GM21390 (cell line): Measurements from ENCODE around the gene TNNT1.
"Not testable (repeated sequence)": the region's sequence is repeated elsewhere in the genome, so short reads cannot be mapped to it uniquely, and the experiment has no call there.

Source experiments
- ATAC-seq: cut with Tn5 transposase; IDR thresholded peaks from one replicate; pipeline ENCODE4 v1.9.1; 2021; ENCODE audit not compliant: unreplicated experiment

The TNNT1 gene

DNA sequence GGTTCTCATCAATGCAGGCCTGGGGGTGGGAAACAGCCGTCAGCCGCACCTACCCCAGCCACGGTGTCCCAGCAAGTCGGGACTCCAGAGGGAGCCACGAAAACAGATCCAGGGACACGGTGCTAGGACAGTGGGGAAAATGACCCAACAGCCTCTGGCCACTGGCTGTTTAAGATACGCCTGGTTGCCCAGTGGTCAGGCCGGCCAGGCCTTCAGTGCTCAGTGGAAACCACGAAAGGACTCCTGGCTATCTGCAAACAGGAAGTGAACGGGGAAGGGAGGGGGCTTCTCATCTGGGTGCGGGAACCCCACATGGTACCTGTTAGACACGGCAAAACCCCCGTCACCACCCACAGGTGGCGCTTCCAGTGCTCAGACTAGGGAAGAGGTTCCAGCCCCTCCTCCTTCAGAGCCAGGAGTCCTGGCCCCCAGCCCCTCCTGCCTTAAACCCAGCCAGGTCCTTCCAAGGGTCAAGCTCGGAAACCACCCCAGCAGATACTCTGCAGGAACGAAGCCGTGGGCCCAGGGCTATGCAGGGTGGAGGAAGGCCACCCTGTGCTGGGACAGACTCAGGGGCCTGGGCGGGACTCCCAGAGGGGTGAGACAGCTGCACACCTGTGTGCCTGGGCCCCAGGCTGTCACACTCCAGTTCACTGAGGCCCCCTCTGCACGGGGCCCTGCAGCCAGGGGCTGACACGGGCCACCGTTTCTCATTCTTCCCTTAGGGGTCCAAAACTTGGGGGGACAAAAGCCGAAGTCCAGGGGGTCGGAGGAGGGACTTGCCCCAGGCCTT, 36.0 kb downstream of the TNNT1 start:
- no peak for ATAC-seq

DNA sequence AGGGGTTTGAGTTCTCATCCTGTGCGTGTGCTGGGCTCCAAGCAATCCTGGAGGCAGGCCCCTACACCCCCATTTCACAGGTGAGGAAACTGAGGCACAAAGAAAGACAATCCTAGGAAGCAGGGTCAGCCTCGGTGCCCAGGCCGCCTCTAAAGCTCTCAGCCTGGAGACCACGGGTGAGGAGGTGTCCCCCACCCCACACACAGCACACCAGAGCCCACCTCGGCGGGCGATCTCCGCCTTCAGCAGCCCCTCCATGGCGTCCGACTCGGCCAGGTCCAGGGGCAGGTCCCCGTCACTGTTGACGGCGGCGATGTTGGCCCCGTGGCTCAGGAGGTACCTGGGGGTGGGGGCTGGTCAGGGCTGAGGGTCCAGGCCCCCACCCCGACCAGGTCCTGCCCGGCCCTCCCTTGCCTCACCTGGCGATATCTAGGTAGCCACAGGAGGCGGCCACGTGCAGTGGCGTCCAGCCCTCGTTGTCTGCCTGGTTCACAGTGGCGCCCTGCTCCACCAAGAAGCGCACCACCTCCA, 36.7 kb downstream of the TNNT1 start:
- no peak for ATAC-seq

DNA sequence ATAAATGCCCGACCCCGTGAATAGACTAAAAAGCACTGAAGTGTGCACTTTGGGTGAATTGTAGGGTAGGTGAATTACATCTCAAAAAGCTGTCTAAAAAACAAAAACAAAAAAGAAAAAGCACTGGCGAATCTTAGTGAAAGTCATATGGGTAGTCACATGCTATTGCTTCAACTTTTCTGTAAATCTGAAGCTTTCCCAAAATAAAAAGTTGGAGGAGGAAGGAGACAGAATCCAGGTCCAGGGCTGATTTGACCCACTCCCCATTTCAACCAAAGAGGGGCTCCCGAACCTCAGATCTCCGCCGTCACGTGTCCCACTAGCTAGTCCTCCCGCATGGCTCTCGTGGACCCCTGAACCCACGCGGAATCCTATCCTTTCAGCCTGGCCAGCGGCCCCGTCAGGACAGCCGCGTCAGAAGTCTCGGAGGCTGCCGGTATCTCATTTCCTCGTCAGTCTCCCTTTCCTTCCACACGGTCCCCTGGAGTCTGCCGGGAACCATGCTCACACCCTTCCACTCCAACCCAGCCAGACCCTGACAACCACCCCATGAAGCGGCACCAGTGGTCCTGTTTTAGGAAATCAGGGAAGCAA, 37.7 kb downstream of the TNNT1 start:
- ATAC-seq: no peak

DNA sequence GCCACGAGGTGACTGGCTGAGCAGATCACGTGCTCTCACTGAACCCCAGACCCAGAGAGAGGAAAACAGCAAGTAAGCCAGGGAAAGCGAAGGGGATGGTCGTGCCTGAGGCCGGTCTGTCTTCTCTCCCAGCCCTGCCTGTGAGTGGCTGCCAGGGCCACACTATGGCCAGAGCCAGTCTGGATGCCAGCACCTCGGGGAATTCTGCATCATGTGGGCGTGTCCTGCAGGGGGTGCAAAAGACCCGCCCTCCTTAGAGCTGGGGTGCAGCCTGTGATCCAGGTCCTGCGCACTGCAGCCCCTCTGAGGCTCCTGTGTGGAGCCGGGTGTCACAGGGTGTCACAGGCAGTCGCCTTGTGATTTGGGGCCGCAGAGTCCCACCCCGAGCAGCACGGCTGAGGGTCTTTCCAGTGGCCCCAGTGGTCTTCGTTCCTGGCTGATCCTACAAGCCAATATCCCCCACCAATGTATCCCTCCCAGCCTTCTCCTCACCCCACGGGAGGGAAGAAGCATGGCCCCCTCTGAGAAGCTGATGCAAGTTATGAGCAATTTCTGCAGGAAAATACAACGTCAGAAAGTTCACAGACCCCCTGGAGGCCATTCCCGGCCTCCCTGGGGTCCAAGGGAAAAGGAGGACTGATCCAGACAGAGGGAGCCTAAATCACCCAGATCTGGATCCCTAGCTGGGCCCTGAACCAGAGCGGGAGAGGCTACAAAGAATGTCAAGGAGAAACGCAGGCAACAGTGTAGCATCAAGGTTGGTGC, 39.3 kb downstream of the TNNT1 start:
- no peak for ATAC-seq

DNA sequence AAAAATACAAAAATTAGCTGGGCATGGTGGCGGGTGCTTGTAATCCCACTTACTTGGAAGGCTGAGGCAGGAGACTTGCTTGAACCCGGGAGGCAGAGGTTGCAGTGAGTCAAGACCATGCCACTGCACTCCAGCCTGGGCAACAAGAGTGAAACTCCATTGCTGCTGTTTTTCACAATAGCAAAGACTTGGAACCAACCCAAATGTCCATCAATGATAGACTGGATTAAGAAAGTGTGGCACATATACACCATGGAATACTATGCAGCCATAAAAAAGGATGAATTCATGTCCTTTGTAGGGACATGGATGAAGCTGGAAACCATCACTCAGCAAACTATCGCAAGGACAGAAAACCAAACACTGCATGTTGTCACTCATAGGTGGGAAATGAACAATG, 41.8 kb downstream of the TNNT1 start:
- ATAC-seq: not testable (repeated sequence)

DNA sequence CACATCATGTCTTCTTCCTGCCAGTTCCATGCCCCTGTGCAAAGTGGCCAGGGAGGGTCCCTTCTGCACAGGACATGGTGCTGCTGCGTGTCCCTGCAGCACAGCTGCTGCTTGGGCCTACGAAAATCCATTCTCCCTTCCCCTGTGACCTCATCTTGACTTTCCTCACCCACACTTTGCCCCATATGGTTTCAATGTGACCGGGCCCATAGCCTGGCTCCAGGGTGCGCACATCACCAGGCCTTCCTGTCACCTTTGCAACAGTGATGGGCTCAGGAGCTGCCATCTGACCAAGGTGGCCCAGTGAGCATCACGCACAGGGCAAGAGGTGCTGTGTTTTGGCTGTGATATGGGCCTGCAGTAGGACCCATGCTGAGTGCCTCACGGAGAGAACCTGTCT, 42.4 kb downstream of the TNNT1 start:
- no peak for ATAC-seq

DNA sequence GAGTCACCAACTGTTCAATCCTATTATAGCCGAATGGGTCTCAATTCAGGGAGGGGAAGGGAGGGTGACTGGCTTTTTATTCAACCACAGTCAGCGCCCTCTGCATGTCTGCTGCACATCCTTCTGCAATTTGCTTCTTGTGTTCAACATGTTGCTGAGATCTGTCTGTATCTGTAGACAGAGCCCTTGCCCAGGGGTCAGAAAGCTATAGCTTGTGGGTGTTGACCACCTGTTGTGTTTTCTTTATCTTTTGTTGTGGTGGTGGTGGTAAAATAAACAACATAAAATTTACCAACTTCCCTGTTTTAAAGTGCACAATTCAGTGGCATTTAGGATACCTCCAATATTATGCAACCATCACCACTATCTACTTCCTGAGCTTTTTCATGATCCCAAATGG, 43.8 kb downstream of the TNNT1 start:
- no peak for ATAC-seq

DNA sequence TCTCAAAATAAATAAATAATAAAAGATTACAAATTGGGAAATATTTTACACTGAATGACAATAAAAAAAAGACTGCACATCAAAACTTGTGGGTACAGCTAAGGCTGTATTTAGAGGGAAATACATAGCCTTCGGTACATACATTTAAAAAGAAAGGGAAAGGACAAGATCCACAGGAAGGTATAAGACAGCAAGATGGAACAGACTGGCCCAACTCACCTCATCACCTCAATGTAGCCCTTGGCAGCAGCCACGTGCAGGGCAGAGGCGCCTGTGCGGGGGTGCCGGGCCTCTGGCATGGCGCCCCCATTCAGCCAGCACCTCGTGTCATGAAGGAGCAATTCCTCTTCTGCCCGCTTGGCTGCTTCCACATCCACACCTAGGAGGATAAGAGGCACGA, 45.8 kb downstream of the TNNT1 start:
- no peak for ATAC-seq

DNA sequence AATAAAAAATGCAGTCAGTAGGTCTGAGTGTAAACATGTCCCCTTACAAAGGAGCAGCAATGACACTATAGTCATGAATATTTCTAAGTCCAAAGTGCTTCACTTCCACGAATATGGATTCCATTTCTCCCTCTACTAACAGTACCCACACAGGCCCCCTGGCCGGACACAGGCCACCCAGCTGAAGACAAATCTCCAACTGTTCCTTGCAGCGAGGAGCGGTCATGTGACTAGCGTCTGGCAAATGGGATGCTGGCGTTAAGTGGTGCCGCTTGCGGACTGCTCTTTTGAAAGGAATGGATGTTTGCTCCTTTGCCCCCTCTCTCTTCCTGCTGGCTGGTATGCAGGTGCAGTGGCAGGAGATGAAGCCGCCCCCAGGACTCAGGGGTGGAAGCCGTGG, 47.7 kb downstream of the TNNT1 start:
- ATAC-seq: no peak

DNA sequence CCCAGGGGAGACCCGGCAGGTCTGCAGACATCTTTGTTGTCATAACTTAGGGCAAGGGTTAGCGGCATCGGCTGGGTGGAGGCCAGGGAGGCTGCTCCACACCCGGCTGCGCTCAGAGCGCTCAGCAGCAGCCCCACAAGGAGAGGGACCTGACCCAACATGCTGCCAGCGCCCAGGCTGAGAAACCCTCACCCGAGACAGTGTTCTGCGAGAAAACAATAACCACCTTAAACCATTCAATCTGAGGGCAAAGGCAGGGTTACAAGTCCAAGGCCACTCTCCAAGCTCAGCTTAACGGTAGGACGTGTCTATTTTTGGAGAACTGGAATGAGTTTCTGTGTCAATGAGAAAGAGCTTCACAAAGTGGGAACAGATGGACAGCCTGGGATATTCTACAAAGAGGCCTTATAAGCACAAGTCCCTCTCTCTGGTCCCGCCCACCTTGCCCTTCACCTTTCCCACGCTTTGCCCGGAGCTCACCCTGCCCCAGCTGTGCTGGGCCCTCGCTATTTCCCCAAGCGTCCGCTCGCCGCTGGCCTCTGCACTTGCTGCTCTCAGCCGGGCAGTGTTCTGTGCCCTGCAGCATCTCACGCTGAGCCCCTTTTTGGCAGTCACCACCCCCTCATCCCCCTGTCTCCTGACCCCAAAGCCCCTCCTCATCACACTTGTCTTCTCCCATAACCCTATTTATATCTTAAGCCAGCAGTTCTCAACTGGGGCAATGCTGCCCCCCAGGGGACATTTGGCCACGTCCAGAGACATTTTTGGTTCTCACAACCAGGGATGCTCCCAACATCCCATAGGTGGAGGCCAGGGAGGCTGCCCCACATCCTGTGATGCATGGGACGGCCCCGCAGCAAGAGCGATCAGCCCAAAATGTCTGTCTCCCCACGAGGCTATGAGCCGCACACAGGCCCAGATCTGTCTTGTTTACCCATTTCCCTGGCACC, 49.2 kb downstream of the TNNT1 start:
- ATAC-seq: no peak

DNA sequence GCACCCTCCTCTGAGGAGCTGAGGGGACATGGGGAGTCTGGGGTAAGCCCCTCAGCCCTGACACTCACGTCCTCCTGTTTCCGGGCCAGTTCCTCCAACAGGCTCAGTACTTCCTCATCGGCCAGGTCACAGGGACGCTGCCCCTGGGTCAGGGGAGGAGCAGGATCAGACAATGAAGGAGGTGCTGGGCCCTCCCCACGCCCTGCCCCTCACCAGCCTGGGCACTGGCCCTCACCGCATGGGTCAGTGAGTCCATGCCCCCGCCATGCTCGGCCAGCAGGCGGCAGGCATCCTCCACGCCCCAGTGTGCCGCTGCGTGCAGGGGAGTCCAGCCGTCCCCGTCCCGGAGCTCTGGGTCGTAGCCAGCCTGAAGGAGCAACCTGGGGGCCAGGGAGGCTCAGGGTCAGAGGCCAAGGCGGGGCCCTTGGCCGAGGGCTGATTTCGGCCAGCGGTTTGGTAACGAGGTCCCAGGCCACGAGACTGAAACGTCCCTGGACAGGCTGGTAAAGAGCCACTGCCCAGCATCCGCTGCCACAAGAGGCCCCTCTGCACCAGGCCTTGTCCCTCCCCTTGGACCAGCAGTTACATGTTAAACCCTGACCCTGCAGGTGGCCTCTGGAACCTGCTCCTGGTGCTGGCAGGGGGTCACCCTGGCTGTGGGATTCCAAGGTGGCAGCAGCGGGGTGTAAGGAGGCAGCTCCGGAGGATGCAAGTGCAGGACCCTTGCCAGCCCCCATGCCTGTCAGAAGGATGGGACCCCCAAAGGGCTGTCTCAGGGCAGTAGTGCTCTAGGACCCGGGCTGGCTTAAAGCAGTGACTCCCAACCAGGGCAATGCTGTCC, 50.1 kb downstream of the TNNT1 start:
- ATAC-seq: no peak

DNA sequence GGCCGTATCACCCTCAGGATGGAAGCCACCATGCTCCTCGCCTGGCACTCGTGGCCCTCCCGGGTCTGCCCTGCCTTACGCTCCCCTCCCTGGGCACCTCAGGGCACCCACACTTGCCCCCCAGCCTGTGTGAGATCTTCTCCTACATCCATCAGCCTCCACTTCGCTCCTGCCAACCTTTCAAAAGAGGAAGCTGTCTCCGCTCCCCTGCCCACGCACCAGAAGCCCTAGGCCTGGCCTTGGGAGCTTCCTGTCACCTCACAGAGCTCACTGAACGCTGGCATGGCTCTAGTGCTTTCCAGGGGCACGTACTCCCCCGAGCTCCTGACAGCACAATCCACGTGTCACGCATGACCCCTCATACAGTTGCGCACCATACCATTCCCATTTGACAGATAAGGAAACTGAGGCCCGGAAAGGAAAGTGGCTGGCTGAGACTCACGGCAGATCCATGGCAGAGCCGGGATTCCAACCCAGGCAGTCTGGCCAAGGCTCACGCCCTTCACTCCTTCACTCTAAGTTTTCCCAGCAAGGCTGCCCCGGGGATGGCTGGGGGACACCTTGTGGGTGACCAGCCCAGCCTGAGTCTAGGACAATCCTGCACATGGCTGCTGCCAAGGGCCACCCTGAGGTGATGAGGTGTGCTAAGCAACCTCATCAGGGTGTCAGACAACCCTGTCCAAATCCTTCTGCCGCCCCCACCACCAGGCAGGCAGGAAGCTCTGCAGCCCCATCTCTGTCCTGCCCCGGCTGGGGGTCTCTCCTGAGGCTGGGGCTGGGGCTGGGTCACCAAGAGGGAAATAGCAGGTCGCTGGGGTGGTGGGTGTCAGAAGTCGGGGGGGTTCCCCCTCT, 50.9 kb downstream of the TNNT1 start:
- no peak for ATAC-seq

DNA sequence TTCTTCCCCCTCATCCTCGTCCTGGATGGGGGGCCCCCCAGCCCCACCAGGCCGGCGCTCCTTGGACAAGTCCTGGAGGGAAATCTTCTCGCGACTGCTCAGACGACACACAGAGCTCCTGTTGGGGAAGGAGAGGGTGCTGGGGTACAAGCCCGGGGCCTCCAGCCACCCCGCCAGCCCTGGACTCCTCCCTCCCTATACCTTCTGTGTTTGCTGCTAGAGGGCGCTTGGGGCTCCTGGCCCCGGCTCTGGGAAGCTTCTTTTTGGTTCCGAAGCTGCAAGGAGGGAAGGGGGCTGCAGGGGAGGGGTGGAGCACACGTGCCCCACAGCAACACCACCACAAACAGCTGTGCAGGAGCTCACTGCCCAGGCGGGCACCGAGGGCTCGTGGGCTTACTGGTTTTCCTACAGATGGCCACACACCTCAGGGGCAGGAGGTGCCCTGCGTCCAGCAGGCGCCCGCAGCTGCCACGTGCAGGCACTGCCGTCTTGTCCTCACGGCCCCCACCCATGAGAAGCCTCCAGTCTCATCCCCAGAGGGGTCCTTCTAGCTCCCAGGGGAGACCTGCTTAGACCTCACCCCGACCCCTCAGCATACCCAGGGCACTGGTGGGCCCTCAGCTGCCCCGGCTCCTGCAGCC, 52.8 kb downstream of the TNNT1 start:
- ATAC-seq: no peak

DNA sequence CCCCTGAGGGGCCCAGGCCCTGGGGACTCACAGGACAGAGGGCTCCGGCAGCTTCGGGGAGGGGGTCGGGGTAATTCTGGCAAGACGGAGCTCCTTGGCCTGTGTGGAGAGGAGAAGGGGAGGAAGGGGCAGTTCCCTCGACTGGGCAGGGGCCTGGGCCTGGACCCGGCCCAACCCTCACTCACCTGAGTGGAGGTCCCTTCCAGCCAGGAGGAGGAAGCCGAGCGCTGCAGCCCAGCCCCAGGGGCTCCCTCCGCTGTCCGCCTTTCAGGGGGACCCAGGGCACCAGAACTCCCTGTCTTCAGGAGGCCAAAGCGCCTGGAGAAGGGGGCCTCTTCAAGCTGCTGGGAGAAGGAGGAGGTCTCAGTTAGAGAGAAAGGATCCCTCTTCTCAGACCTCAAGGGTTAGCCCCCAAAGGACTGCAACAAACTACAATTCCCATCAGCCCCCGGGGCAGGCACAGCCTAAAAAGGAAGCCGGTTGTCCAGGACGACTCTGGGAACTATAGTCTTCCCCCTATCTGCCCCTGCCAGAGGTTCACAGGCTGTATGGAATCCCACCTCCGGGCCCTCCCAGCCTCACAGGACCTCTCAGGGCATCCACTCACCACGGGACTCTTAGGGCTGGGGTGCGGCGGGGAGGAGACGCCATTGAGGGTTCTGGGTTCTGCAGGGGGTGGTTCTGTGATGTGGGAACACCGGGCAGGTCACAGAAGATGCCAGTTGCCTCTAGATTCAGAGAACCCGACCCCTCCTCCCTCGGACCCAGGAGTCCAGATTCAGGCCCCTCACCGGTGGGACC, 53.5 kb downstream of the TNNT1 start:
- no peak for ATAC-seq

DNA sequence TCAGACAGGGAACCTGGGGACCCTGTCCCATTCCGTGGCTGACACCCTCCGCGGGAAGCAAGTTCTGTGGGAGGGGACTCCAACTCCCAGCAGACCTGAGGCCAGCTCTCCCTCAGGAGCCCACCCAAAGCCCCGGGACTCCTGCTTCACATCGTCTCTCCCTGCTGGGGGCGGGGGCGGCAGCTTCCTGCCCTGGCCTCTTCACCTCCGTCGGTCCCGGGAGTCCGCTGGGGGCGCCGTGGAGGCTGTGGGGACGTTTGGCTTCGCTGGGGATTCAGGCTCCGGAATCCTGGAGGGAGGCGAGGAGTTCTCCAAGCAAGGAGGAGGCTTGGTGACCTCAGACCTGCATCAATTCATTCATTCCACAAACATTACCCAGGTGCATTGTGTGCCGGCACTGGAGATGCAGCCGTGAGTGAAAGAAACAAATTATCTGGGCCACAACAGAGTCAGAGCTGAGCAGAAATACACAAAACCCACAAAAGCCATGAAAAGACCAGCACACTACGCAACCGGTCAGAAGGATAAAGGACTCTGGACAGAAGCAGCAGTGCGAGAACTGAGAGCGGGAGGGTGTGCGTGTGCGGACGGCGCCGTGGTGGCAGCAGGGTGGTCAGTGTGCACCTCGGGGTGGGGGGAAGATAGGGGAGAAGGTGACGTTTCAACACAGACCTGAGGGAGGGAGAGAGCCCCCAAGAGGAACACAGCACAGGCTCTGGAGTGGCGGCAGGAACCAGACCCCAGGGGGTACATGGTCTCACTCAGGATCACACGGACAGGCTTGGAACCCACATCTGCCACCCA, 54.3 kb downstream of the TNNT1 start:
- no peak for ATAC-seq

DNA sequence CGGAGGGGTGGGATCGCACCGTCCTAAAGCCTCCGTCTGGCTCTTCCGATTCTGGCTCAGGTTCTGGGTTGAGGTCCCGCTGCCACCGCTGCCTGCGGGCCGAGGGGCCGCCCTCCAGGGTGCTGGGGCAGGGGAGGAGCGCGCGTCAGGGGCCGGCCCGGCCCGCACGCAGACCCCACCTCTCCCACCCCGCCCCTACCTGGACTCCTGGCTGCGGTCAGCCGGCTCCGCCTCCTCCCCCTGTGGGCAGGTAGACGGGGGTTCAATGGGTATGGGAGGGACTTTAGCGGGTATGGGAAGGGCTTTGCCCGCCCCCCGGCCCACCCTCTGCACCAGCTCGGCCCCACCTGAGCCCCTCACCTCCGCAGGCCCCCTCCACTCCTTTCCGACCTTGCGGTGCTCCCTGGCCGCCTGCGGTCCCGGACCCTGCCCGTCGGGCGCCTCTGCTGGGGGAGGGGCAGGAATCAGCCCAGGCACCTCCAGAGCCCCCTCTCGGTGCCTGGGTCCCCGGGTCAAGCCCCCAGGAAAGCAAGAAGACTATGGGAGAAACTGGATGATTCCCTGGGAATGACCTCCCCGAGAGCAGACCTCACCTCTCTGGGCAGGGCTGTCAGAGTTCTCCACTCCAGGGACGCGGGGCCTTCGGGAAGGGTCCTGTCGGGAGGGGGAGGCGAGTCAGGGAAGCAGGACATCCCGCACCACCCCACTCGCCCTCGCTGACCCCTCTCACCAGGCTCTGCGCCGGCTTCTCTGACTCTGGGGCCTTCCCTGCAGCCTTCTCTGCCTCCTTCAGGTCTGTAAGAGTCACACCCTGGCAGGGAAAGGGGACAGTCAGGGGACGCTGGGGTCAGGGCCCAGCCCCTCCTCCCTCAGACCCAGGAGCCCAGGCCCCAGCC, 56.3 kb downstream of the TNNT1 start:
- no peak for ATAC-seq
